ENCODE measurements around the gene SOWAHB.

The SOWAHB gene

GRCh38 chr4:76926841-76927240 is 28.9 kb upstream of the SOWAHB start:
- TF ChIP-seq POLR2A (IDR thresholded peaks at IDR 0.05; ENCODE audit: low read depth, low read length) (no peak), POU2F2 (IDR thresholded peaks at IDR 0.05; ENCODE audit: low read depth, low read length) (no peak), POLR2AphosphoS5 (IDR thresholded peaks at IDR 0.05; ENCODE audit: low read depth, low read length) (no peak), PAX5 (IDR thresholded peaks at IDR 0.05; ENCODE audit: insufficient read depth, low read length, severe bottlenecking) (no peak), SPI1 (IDR thresholded peaks at IDR 0.05; ENCODE audit: low read depth, low read length) (no peak), TAF1 (IDR thresholded peaks at IDR 0.05; ENCODE audit: low read depth, low read length) (no peak)
- FAIRE-seq, result no peak
- DNase-seq (ENCODE audit: insufficient read length, low spot score), result no peak

DNA sequence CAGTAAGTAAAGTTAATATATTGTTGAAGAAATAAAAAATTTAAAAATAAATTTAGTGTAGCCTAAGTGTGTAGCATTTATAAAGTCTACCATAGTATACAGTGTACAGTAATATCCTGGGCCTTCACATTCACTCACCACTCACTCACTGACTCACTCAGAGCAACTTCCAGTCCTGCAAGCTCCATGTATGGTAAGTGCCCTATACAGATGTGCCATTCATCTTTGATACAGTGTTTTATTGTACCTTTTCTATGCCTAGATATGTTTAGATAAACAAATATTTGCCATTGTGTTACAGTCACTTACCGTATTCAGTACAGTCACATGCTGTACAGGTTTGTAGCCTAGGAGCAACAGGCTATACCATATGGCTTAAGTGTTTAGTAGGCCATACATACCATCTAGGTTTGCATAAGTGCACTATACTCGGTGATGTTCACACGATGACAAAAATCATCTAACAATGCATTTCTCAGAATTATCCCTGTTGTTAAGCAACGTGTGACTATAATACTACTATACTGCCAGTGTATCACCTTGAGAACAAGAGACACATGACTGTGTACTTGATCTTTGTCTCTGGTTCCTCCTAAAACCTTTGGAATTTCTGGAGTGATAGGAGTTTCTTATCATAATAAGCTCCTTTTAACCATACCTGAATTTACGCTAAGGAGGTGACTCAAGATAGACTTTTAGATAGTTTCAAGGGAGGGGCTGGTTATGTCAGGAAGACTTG is 25.8 kb upstream of the SOWAHB start:
- DNase-seq (ENCODE audit: insufficient read length, low spot score), result no peak
- TF ChIP-seq TAF1 (IDR thresholded peaks at IDR 0.05; ENCODE audit: low read depth, low read length) (no peak), SPI1 (IDR thresholded peaks at IDR 0.05; ENCODE audit: low read depth, low read length) (no peak)
- no peak for FAIRE-seq

- no peak for FAIRE-seq
- no peak for TF ChIP-seq POLR2A (IDR thresholded peaks at IDR 0.05; ENCODE audit: low read depth, low read length)
- no peak for TF ChIP-seq POU2F2 (IDR thresholded peaks at IDR 0.05; ENCODE audit: low read depth, low read length)
- no peak for TF ChIP-seq POLR2AphosphoS5 (IDR thresholded peaks at IDR 0.05; ENCODE audit: low read depth, low read length)
- no peak for TF ChIP-seq PAX5 (IDR thresholded peaks at IDR 0.05; ENCODE audit: insufficient read depth, low read length, severe bottlenecking)
- TF ChIP-seq SPI1 (IDR thresholded peaks at IDR 0.05; ENCODE audit: low read depth, low read length), result no peak
- TF ChIP-seq TAF1 (IDR thresholded peaks at IDR 0.05; ENCODE audit: low read depth, low read length), result no peak
- no peak for DNase-seq (ENCODE audit: insufficient read length, low spot score)
These were observed 22.8 kb upstream of the SOWAHB start for GRCh38 chr4:76920715-76921114.

GRCh38 chr4:76909711-76910110 is 11.8 kb upstream of the SOWAHB start:
- no peak for FAIRE-seq
- TF ChIP-seq POU2F2 (IDR thresholded peaks at IDR 0.05; ENCODE audit: low read depth, low read length), result no peak
- TF ChIP-seq POLR2A (IDR thresholded peaks at IDR 0.05; ENCODE audit: low read depth, low read length), result no peak
- TF ChIP-seq PAX5 (IDR thresholded peaks at IDR 0.05; ENCODE audit: insufficient read depth, low read length, severe bottlenecking), result no peak

GRCh38 chr4:76905521-76905920 is 7.6 kb upstream of the SOWAHB start:
- no peak for FAIRE-seq
- DNase-seq (ENCODE audit: insufficient read length, low spot score), result no peak
- TF ChIP-seq POLR2AphosphoS5 (IDR thresholded peaks at IDR 0.05; ENCODE audit: low read depth, low read length), result no peak
- TF ChIP-seq PAX5 (IDR thresholded peaks at IDR 0.05; ENCODE audit: insufficient read depth, low read length, severe bottlenecking), result no peak
- no peak for TF ChIP-seq SPI1 (IDR thresholded peaks at IDR 0.05; ENCODE audit: low read depth, low read length)
- no peak for TF ChIP-seq TAF1 (IDR thresholded peaks at IDR 0.05; ENCODE audit: low read depth, low read length)
- TF ChIP-seq POLR2A (IDR thresholded peaks at IDR 0.05; ENCODE audit: low read depth, low read length), result no peak

More at GRCh38 chr4:76909711-76910110, 11.8 kb upstream of the SOWAHB start:
- DNase-seq (ENCODE audit: insufficient read length, low spot score), result no peak

DNA sequence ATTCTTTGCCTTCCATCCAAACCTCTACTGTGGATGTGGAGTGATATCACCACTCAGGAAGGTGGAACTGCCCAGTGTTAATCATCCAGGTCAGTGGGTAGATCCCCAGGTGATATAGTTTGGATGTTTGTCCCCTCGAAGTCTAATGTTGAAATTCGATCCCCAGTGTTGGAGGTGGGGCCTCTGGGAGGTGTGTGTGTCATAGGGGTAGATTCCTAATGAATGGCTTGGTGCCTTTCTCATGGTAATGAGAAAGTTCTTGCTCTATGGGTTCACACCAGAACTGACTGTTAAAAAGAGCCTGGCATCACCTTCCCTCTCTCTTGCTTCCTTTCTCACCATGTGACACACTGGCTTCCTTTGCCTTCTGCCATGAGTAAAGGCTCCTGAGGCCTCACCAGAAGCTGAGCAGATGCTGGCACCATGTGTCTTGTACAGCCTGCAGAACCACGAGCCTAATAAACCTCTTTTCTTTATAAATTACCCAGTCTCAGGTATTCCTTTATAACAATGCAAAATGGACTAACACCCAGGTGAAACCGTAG is 6.8 kb upstream of the SOWAHB start:
- DNase-seq (ENCODE audit: insufficient read length, low spot score) (no peak), FAIRE-seq (no peak)
- TF ChIP-seq SPI1 (IDR thresholded peaks at IDR 0.05; ENCODE audit: low read depth, low read length) (no peak), TAF1 (IDR thresholded peaks at IDR 0.05; ENCODE audit: low read depth, low read length) (no peak), POU2F2 (IDR thresholded peaks at IDR 0.05; ENCODE audit: low read depth, low read length) (no peak), PAX5 (IDR thresholded peaks at IDR 0.05; ENCODE audit: insufficient read depth, low read length, severe bottlenecking) (no peak), POLR2AphosphoS5 (IDR thresholded peaks at IDR 0.05; ENCODE audit: low read depth, low read length) (no peak), POLR2A (IDR thresholded peaks at IDR 0.05; ENCODE audit: low read depth, low read length) (no peak)

DNA sequence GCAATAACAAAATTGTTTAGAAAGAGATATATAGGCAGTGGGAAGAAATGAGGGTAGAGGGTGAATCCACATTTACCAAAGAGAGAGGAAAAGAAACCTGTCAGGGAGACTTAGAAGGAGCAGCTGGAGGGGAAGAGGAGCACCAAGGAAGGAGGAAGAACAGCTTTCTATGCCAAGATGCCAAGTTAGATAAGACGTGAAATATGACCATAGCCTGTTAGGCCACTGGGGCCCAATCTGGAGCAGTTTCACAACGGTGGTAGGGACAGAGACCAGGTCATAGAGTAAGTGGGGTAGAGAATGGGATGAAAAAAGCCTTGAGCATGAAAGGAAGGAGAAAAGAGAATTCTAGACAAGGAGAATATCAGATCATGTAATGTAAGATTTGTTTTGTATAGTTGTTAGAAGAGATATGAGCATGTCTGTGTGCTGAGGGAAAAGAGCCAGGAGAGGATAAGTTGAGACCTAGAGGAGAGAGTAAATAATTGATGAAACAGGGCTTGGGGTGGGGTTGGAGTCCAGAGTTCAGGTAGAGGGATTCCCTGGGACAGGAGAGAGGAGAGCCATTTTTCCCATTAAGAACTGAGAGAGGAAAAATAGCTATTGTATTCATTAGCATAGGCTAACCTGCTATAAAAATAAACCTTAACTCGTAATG is 4.4 kb upstream of the SOWAHB start:
- DNase-seq (ENCODE audit: insufficient read length, low spot score) (no peak), FAIRE-seq (no peak)
- TF ChIP-seq SPI1 (IDR thresholded peaks at IDR 0.05; ENCODE audit: low read depth, low read length) (no peak), TAF1 (IDR thresholded peaks at IDR 0.05; ENCODE audit: low read depth, low read length) (no peak), POLR2A (IDR thresholded peaks at IDR 0.05; ENCODE audit: low read depth, low read length) (no peak), POU2F2 (IDR thresholded peaks at IDR 0.05; ENCODE audit: low read depth, low read length) (no peak), POLR2AphosphoS5 (IDR thresholded peaks at IDR 0.05; ENCODE audit: low read depth, low read length) (no peak), PAX5 (IDR thresholded peaks at IDR 0.05; ENCODE audit: insufficient read depth, low read length, severe bottlenecking) (no peak)

GRCh38 chr4:76898949-76899645 is 1.2 kb upstream of the SOWAHB start:
- DNase-seq (ENCODE audit: insufficient read length, low spot score), result no peak
- TF ChIP-seq POLR2AphosphoS5 (IDR thresholded peaks at IDR 0.05; ENCODE audit: low read depth, low read length) (no peak), TAF1 (IDR thresholded peaks at IDR 0.05; ENCODE audit: low read depth, low read length) (no peak), POLR2A (IDR thresholded peaks at IDR 0.05; ENCODE audit: low read depth, low read length) (no peak), PAX5 (IDR thresholded peaks at IDR 0.05; ENCODE audit: insufficient read depth, low read length, severe bottlenecking) (no peak), SPI1 (IDR thresholded peaks at IDR 0.05; ENCODE audit: low read depth, low read length) (no peak), POU2F2 (IDR thresholded peaks at IDR 0.05; ENCODE audit: low read depth, low read length) (no peak)
- no peak for FAIRE-seq

GRCh38 chr4:76898385-76898692 is 395 bp upstream of the SOWAHB start:
- DNase-seq (ENCODE audit: insufficient read length, low spot score), result no peak
- FAIRE-seq, result no peak
- no peak for TF ChIP-seq POLR2A (IDR thresholded peaks at IDR 0.05; ENCODE audit: low read depth, low read length)
- no peak for TF ChIP-seq POLR2AphosphoS5 (IDR thresholded peaks at IDR 0.05; ENCODE audit: low read depth, low read length)
- TF ChIP-seq SPI1 (IDR thresholded peaks at IDR 0.05; ENCODE audit: low read depth, low read length), result no peak
- TF ChIP-seq POU2F2 (IDR thresholded peaks at IDR 0.05; ENCODE audit: low read depth, low read length), result no peak
- no peak for TF ChIP-seq TAF1 (IDR thresholded peaks at IDR 0.05; ENCODE audit: low read depth, low read length)
- TF ChIP-seq PAX5 (IDR thresholded peaks at IDR 0.05; ENCODE audit: insufficient read depth, low read length, severe bottlenecking), result no peak
